Naive thymus-derived CD8-positive, alpha-beta T cell (primary cell): ENCODE data around the gene C1orf52. TPM values are rescaled to one million over a fixed set of nuclear protein-coding genes. Genes with fewer than 3 reads are reported as not detected.

Experiments
- ATAC-seq, 2 donors: fragments of 150-1000 bp; cut with Tn5 transposase in 1 of 2; sonication (Bioruptor Pico), chemical (Tn5 transposase) in 1 of 2; 1 replicate in 1 of 2; 2 replicates in 1 of 2; pipeline ENCODE4 v1.10.0; 2021; ENCODE audit warnings: mild to moderate bottlenecking in 2 of 2, moderate library complexity in 2 of 2
- POLR2A ChIA-PET: fragments of 350-600 bp; sonication (Branson Sonifier 250); formaldehyde crosslinking; loops from one replicate; lab custom pipeline; 2021; ENCODE audit warnings: antibody characterized with exemption; lab: Charles Lee
- DNase-seq, 10 donors: peaks; one replicate each; pipeline versions ENCODE4 v3.0.0 to v3.0.0-alpha.2; 2020 to 2022
- H3K27ac Mint-ChIP-seq, 10 donors: one replicate each; pipeline ENCODE4 v1.8.0; 2020 to 2022; ENCODE audit warnings: mild to moderate bottlenecking in 10 of 10, mixed read lengths in 10 of 10, moderate library complexity in 4 of 10, inconsistent platforms in 1 of 10
- H3K27me3 Mint-ChIP-seq, 5 donors: one replicate each; pipeline ENCODE4 v1.8.0; 2021 to 2022; ENCODE audit warnings: mixed read lengths in 5 of 5
- H3K36me3 Mint-ChIP-seq, 3 donors: one replicate each; pipeline ENCODE4 v1.8.0; 2020 to 2022; ENCODE audit warnings: mixed read lengths in 3 of 3, mild to moderate bottlenecking in 2 of 3, inconsistent platforms in 1 of 3
- H3K4me1 Mint-ChIP-seq, 4 donors: one replicate each; pipeline ENCODE4 v1.8.0; 2021 to 2022; ENCODE audit warnings: mixed read lengths in 4 of 4
- H3K4me3 Mint-ChIP-seq, 10 donors: one replicate each; pipeline ENCODE4 v1.8.0; 2020 to 2022; ENCODE audit warnings: mild to moderate bottlenecking in 10 of 10, mixed read lengths in 10 of 10, moderate library complexity in 6 of 10, inconsistent platforms in 1 of 10
- H3K9me3 Mint-ChIP-seq, 9 donors: one replicate each; pipeline ENCODE4 v1.8.0; 2020 to 2022; ENCODE audit warnings: mixed read lengths in 9 of 9, mild to moderate bottlenecking in 3 of 9, inconsistent platforms in 1 of 9, moderate library complexity in 1 of 9
- polyA plus RNA-seq, 3 donors: library from polyadenylated mRNA; unstranded; fragments of 300-500 nt; fragmentation: Illumina TruSeq; gene quantifications; one replicate each; pipeline ENCODE4 v1.2.3, GENCODE V29; 2021
- total RNA-seq, 8 experiments: library from RNA in 2 of 8; stranded (reverse) in 2 of 8; gene quantifications; one replicate each; pipeline ENCODE4 v1.2.3 and lab custom pipeline; 2021 to 2026

The C1orf52 gene
- total and polyA plus RNA-seq, 5 experiments from 2014 or later: 15.3 to 52.5 (median 28.7) TPM

DNA sequence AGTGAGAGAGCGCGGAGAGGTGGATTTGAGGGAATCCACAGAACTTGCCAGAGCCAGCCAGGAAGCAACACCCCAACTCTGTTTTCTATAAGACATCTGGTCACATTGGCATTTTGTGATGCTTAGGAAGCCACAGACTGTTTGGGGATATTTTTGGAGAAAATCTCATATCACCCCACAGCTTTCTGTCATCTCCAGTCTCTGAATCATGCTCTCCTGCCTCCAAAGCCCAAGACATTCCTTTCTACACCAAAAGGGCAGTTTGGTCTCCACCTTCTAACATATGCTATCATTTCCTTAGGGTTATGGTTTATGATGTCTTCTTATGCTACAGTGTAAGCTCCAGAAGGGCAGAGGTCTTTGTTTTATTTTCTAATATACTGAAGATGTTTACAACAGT lies 31.4 kb upstream of the C1orf52 start:
- H3K9me3 Mint-ChIP-seq: no peaks in the 10 kb centered on the region
- H3K27ac Mint-ChIP-seq: no peak overlapping the region
- H3K27me3 Mint-ChIP-seq: peaks cover 0 to 3% (median 0%) of the 10 kb centered on the region in 5 donors
- H3K4me3 Mint-ChIP-seq: no peak overlapping the region
- peaks cover 0 to 12% (median 0%) of the 10 kb centered on the region in 4 donors for H3K4me1 Mint-ChIP-seq
- ATAC-seq (no peak), DNase-seq (no peak)
- POLR2A ChIA-PET: no interaction called here
- H3K36me3 Mint-ChIP-seq: no peaks in the 10 kb centered on the region

DNA sequence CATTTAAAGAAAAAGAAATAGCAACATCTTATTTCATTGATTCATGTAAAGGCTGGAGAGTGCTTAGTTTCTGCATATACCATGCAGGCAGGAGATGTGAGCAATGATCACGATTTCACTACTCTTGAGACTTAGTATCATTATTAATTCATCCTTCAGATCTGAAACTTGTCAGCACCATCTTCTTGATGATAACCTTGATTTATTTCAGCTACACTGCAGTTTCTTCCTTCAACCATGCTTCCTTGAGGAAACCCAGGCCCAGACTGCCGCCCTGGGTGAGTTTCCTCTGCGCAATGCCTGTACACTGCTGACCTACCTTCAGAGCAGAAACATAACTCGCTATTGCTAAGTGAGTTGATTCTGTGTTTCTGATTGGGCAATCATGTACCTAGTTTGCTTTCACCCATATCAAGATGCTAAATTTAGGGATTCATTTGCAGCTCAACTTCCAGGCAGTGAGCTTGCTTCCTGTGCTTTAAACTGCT lies 30.4 kb upstream of the C1orf52 start:
- peak overlapping the region in 2 of 10 donors; percentile 11 to 42 for H3K27ac Mint-ChIP-seq
- ATAC-seq (no peak), DNase-seq (no peak)
- H3K4me1 Mint-ChIP-seq: peaks cover 0 to 12% (median 0%) of the 10 kb centered on the region in 4 donors
- POLR2A ChIA-PET: no interaction called here
- peaks cover 0 to 3% (median 0%) of the 10 kb centered on the region in 5 donors for H3K27me3 Mint-ChIP-seq
- peak overlapping the region in 1 of 10 donors; percentile 17 for H3K4me3 Mint-ChIP-seq
- H3K36me3 Mint-ChIP-seq: no peaks in the 10 kb centered on the region
- no peaks in the 10 kb centered on the region for H3K9me3 Mint-ChIP-seq

DNA sequence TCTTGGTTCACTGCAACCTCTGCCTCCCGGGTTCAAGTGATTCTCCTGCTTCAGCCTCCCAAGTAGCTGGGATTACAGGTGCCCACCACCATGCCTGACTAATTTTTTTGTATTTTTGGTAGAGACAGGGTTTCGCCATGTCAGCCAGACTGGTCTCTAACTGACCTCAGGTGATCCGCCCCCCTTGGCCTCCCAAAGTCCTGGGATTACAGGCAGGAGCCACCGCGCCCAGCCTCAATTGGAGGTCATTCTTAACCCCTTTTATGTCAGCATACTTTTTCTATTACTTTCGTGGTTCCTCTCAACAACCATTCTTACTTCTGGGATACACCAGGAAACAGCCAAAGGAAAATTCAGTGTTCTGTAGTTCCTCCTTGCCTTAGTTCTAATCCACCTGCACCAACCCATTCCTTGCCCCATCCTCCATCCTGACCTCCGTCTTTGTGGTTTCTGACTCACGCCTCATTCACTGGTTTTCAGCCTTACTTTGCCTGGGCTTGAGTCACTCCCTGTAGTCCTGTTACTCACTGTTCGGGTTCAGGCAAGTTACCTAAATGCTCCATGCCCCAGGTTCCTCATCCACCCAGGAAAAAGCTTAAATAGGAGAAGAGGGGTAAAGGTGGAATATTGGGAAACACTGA lies 29.9 kb upstream of the C1orf52 start:
- peak overlapping the region in 1 of 10 donors; percentile 42 for H3K27ac Mint-ChIP-seq
- H3K36me3 Mint-ChIP-seq: no peaks in the 10 kb centered on the region
- H3K4me3 Mint-ChIP-seq: no peak overlapping the region
- POLR2A ChIA-PET: no interaction called here
- H3K4me1 Mint-ChIP-seq: peaks cover 0 to 12% (median 0%) of the 10 kb centered on the region in 4 donors
- ATAC-seq (no peak), DNase-seq (no peak)
- H3K27me3 Mint-ChIP-seq: peaks cover 0 to 3% (median 0%) of the 10 kb centered on the region in 5 donors
- no peaks in the 10 kb centered on the region for H3K9me3 Mint-ChIP-seq

DNA sequence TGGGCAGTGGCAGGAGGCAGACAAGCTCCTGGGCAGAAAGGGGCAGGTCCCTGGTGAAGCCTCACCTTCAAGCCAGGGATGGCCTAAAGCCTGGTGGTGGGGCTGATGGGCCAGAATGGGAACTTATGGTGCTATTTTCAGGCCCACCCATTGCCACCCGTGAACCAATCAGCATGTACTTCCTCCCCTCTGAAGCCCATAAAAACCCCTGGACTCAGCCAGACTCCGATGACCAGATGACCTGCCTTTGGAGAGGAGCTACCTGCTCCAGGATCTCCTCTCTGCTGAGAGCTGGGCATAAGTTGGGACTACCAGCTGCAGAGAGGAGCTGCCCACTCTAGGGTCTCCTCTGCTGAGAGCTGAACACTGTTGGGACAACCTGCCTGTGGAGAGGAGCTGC lies 24.7 kb upstream of the C1orf52 start:
- H3K27ac Mint-ChIP-seq: no peak overlapping the region
- POLR2A ChIA-PET: no interaction called here
- H3K9me3 Mint-ChIP-seq: no peaks in the 10 kb centered on the region
- DNase-seq (no peak), ATAC-seq (no peak)
- no peak overlapping the region for H3K4me3 Mint-ChIP-seq
- no peaks in the 10 kb centered on the region for H3K27me3 Mint-ChIP-seq
- no peaks in the 10 kb centered on the region for H3K36me3 Mint-ChIP-seq
- H3K4me1 Mint-ChIP-seq: peaks cover 0 to 6% (median 0%) of the 10 kb centered on the region in 4 donors

DNA sequence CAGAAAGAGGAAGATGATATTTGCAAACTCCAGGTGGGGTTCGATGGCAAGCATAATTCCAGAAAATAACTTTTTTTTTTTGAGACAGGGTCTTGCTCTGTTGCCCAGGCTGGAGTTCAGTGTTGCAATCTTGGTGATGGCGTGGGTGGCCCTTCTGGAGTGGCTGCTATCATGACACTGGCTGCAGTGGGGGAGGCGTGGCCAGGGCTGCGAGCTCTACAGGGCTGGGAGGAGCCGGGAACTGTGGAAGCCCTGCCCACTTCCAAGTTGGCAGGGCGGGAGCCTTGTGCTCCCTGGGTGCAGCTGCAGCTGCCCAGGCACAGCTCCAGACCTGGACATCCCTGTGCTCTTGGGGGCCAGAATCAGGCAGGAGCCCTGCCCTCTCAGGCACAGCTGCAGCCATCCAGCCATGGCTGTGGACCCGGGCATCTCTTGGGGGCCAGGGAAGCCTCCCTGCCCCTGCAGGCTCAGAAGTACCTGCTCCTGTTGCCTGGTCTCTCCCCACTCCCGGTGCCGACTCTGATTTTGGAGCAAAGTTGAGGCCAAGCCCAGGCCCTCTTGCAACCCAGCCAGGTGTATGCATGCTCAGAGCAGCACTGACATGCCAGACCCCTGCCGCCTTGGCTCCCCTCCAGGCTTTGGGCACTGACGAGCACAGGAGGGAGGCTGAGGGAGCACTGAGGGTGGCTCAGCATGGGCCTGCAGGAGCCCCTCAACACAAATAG lies 24.2 kb upstream of the C1orf52 start:
- no peak for ATAC-seq
- no peaks in the 10 kb centered on the region for H3K36me3 Mint-ChIP-seq

DNA sequence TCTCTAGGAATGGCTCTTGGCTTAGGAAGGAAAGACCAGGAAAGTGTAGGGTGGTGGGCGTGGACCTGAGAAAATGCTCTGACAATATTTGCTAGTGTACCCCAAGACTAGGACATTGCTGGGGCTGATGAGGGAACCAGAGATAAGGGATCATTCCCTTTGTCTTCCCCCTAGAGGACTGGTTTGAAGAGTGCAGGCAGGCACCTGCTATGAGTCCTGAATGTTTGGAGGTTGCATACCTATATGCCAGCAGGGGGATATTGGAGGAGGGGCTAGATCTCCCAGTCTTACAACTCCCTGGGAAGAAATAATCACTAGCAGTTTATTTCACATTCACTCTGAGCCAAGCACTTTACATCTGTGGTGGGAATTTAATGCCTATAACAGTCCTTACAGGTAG lies 23.0 kb upstream of the C1orf52 start:
- DNase-seq: no peak
- H3K27ac Mint-ChIP-seq: no peak overlapping the region
- H3K9me3 Mint-ChIP-seq: no peaks in the 10 kb centered on the region
- H3K4me1 Mint-ChIP-seq: peaks cover 3 to 16% (median 5%) of the 10 kb centered on the region in 4 donors
- ATAC-seq: peak; percentile 43 to 54
- H3K36me3 Mint-ChIP-seq: no peaks in the 10 kb centered on the region
- H3K27me3 Mint-ChIP-seq: no peaks in the 10 kb centered on the region
- no peak overlapping the region for H3K4me3 Mint-ChIP-seq
- POLR2A ChIA-PET: no interaction called here

More for the DNA sequence above, 24.2 kb upstream of the C1orf52 start:
- Mint-ChIP-seq H3K4me1 (peaks cover 3 to 12% (median 4%) of the 10 kb centered on the region in 4 donors), H3K27me3 (no peaks in the 10 kb centered on the region), H3K9me3 (no peaks in the 10 kb centered on the region), H3K4me3 (no peak overlapping the region), H3K27ac (no peak overlapping the region)
- DNase-seq: no peak
- POLR2A ChIA-PET: no interaction called here

DNA sequence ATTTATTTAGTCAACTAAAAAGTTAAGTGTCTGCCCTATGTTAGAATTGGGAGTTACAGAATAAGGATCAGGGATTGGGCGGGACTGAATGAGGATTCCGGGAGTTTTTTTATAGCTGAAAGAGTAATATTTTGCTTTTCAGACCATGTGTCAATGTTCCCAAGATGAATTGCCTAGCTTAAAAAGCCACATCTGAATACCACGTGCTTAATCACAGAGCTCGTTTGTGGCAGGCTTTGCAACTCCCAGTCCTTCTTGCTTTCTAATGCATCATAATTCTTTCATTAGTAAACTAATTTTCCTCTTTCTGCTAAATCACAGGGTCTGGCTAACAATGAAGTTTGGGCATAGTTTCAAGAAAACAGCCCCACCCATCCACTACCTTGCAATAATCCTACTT lies 21.2 kb upstream of the C1orf52 start:
- Mint-ChIP-seq H3K4me1 (peaks cover 5 to 25% (median 10%) of the 10 kb centered on the region in 4 donors), H3K9me3 (no peaks in the 10 kb centered on the region), H3K36me3 (no peaks in the 10 kb centered on the region), H3K27ac (no peak overlapping the region), H3K4me3 (peak overlapping the region in 1 of 10 donors; percentile 9), H3K27me3 (no peaks in the 10 kb centered on the region)
- POLR2A ChIA-PET: interaction anchor here (0.5 kb wide), 1 partner anchor 193 kb away, joined by 4 read pairs; no protein-coding TSS in a partner anchor
- DNase-seq: no peak
- ATAC-seq: no peak

DNA sequence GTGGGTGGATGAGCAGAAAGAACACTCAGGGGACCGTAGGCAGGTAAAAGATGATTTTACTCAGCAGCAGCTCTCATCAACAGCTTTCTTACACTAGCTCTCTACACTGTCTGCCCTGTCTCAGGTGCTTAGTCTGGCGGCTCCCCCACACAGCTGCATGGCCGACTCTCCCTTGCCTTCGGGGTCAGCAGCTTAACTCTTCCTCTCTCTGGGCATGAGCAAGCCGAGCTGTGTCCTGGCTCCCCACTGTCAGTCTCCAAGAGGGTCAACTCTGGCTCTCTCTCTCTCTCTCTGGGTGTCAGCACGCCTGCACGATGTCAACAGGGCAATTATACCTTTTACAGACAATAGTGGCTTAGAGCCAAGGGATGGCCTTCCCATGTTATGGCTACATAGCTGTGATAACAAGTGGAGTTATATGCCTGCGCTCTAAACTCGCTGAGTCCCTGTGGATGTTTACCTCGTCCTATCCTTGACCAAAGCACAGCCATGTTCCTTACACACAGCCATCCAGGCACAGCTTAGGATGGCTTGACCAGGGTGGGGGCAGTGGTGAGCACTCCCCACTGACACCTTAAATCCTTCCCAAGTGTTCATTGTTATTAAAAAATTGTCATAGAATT lies 20.1 kb upstream of the C1orf52 start:
- ATAC-seq: no peak
- no peak for DNase-seq
- H3K36me3 Mint-ChIP-seq: no peaks in the 10 kb centered on the region
- no peaks in the 10 kb centered on the region for H3K9me3 Mint-ChIP-seq
- POLR2A ChIA-PET: no interaction called here
- H3K4me3 Mint-ChIP-seq: peak overlapping the region in 1 of 10 donors; percentile 9
- no peaks in the 10 kb centered on the region for H3K27me3 Mint-ChIP-seq
- peaks cover 15 to 36% (median 20%) of the 10 kb centered on the region in 4 donors for H3K4me1 Mint-ChIP-seq
- peak overlapping the region in 5 of 10 donors; percentile 4 to 65 (median 33) for H3K27ac Mint-ChIP-seq

DNA sequence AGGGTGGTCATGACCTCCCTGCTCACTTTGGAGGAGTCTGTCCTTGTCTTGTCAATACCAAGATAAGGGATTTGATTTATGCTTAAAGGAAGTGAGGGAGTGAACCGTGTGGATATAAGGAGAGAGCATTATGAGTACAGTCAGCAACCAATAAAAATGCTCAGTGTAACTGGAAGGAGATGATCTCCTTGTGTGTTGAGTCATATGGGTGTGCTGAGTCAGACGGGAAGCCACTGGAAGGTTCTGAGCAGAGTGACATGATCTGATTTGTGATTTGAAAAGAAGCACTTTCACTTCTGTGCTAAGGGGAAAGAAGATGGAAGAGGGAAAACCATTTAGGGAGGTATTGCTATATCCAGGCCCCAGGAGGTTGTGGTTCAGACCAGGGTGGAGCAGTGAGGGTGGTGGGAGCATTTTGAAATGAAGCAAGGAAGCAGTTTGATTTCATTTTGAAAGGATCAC lies 19.4 kb upstream of the C1orf52 start:
- H3K36me3 Mint-ChIP-seq: no peaks in the 10 kb centered on the region
- DNase-seq (peak in 1 of 10 donors; percentile 13), ATAC-seq (no peak)
- no peaks in the 10 kb centered on the region for H3K27me3 Mint-ChIP-seq
- POLR2A ChIA-PET: interaction anchor here (3.7 kb wide), 1 partner anchor 19 kb away, joined by 48 read pairs; the partner anchor contains the start of gene C1orf52
- peaks cover 22 to 43% (median 25%) of the 10 kb centered on the region in 4 donors for H3K4me1 Mint-ChIP-seq
- no peaks in the 10 kb centered on the region for H3K9me3 Mint-ChIP-seq
- peak overlapping the region in 7 of 10 donors; percentile 4 to 47 (median 44) for H3K27ac Mint-ChIP-seq
- H3K4me3 Mint-ChIP-seq: peak overlapping the region in 2 of 10 donors; percentile 9 to 42

DNA sequence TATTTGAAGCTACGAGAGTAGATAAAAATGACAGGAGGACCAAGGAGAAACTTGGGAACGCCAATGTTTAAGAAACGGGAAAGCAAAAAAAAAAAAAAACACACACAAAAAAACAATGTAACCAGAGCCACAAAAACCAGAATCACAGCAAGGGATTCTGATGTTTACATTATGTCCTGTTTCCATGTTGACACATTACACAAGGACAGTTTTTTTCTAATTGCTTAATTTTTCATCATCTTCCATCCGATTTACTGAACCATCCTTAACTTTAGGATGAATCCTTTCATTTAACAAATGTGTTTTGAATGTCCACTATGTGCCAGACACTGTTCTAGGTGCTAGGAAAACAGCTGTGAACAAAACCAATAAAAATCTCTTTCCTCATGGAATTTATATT lies 18.3 kb upstream of the C1orf52 start:
- peak overlapping the region in 1 of 10 donors; percentile 92 for H3K4me3 Mint-ChIP-seq
- H3K9me3 Mint-ChIP-seq: no peaks in the 10 kb centered on the region

DNA sequence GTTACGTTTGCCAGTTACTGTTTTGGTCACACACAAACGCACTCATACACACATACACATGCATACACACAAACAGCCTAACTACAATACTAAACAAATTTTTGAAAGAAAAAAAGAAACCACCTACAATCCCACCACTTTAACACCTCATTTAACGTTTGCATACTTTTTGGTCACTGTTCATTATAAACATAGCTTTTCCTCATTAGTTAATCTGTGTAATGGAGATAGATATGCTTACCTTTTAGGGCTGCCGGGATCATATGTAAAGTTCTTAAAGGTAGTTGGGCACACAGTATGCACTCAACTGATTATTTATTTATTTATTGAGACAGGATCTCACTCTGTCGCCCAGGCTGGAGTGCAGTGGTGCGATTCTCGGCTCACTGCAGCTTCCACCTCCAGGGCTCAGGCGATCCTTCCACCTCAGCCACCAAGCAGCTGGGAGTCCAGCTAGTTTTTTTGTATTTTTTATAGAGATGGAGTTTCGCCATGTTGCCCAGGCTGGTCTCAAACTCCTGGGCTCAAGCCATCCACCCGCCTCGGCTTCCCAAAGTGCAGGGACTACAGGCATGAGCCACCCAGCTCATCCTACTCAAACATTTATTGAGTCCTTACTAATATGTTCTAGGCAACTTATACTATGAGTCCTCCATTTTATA lies 17.6 kb upstream of the C1orf52 start:
- POLR2A ChIA-PET: interaction anchor here (0.8 to 3.7 kb wide), 12 partner anchors 13 to 1638 kb away, joined by 3 to 48 read pairs (median 5); partner anchors contain the start of genes C1orf52, GNG5, HS2ST1 and SAMD13
- Mint-ChIP-seq H3K9me3 (no peaks in the 10 kb centered on the region), H3K4me3 (peak overlapping the region; percentile 81 to 95 (median 90)), H3K36me3 (peaks cover 0 to 13% (median 0%) of the 10 kb centered on the region in 3 donors), H3K27me3 (no peaks in the 10 kb centered on the region), H3K27ac (peak overlapping the region; percentile 77 to 97 (median 96)), H3K4me1 (peaks cover 34 to 58% (median 39%) of the 10 kb centered on the region in 4 donors)
- no peak for DNase-seq
- ATAC-seq: no peak

More for the DNA sequence above, 18.3 kb upstream of the C1orf52 start:
- no peaks in the 10 kb centered on the region for H3K27me3 Mint-ChIP-seq
- POLR2A ChIA-PET: interaction anchor here (1.4 to 3.7 kb wide), 3 partner anchors 14 to 77 kb away, joined by 3 to 48 read pairs (median 7); partner anchors contain the start of genes C1orf52 and SYDE2
- H3K36me3 Mint-ChIP-seq: peaks cover 0 to 11% (median 0%) of the 10 kb centered on the region in 3 donors
- H3K27ac Mint-ChIP-seq: peak overlapping the region in 3 of 10 donors; percentile 93 to 97 (median 93)
- no peak for ATAC-seq
- peaks cover 33 to 54% (median 36%) of the 10 kb centered on the region in 4 donors for H3K4me1 Mint-ChIP-seq
- DNase-seq: no peak
